SK-N-SH (cell line): ENCODE results near the gene LPP. TPM values are rescaled to one million over a fixed set of nuclear protein-coding genes. Genes with fewer than 3 reads are reported as not detected.

Experiments used
- CTCF ChIA-PET: fragments of 300-600, 350-600 bp; formaldehyde crosslinking; extraction: SDS; loops from one replicate; lab custom pipeline; 2021; lab: Yijun Ruan, JAX
- POLR2A ChIA-PET: fragments of 350-600 bp; sonication (Branson Sonifier 250); formaldehyde crosslinking; extraction: SDS; loops from one replicate; lab custom pipeline; 2020; ENCODE audit warnings: antibody characterized with exemption, inconsistent platforms; lab: Yijun Ruan, JAX
- DNase-seq: peaks from one replicate; pipeline ENCODE4 v3.0.0; 2012
- H2AFZ ChIP-seq: fragments of 200-600 bp; sonication (generic); 2 replicates; pipeline ENCODE4 v1.8.1; 2016; ENCODE audit warnings: antibody characterized with exemption, mild to moderate bottlenecking, low read depth
- H3F3A ChIP-seq: fragments of 200-600 bp; sonication (generic); replicated peaks from 2 replicates; pipeline ENCODE3; 2016; ENCODE audit warnings: antibody characterized with exemption, mild to moderate bottlenecking; ENCODE audit not compliant: insufficient read depth
- H3K27ac ChIP-seq, 2 experiments: fragments of 200-500 bp in 1 of 2; fragments of 200-600 bp in 1 of 2; sonication (Bioruptor generic) in 1 of 2; sonication (generic), shearing (Covaris generic) in 1 of 2; 2 replicates each; pipeline versions ENCODE4 v1.5.1 to v1.6.1; 2014 to 2016; ENCODE audit warnings: low read depth in 2 of 2, inconsistent platforms in 1 of 2, low read length in 1 of 2, mild to moderate bottlenecking in 1 of 2, mixed read lengths in 1 of 2
- H3K27me3 ChIP-seq: fragments of 200-600 bp; sonication (generic), shearing (Covaris generic); 2 replicates; pipeline ENCODE4 v1.6.1; 2016; ENCODE audit warnings: mixed run types; ENCODE audit not compliant: insufficient read depth
- H3K36me3 ChIP-seq, 2 experiments: fragments of 200-500 bp in 1 of 2; fragments of 200-600 bp in 1 of 2; sonication (Bioruptor generic) in 1 of 2; sonication (generic) in 1 of 2; replicated peaks in 1 of 2; 2 replicates each; pipeline versions ENCODE3 to v1.5.1; 2014 to 2016; ENCODE audit warnings: low read length in 1 of 2, mild to moderate bottlenecking in 1 of 2; ENCODE audit not compliant: insufficient read depth in 2 of 2, control insufficient read depth in 1 of 2
- H3K4me1 ChIP-seq, 2 experiments: fragments of 200-500 bp in 1 of 2; fragments of 200-600 bp in 1 of 2; sonication (Bioruptor generic) in 1 of 2; sonication (generic), shearing (Covaris generic) in 1 of 2; 2 replicates each; pipeline versions ENCODE4 v1.5.1 to v1.6.1; 2014 to 2016; ENCODE audit warnings: low read depth in 1 of 2, low read length in 1 of 2, mixed run types in 1 of 2; ENCODE audit not compliant: insufficient read depth in 2 of 2, control insufficient read depth in 1 of 2
- H3K4me2 ChIP-seq: fragments of 200-600 bp; sonication (generic), shearing (Covaris generic); 2 replicates; pipeline ENCODE4 v1.6.1; 2017; ENCODE audit warnings: mixed run types
- H3K4me3 ChIP-seq, 2 experiments: fragments of 200-500 bp in 1 of 2; fragments of 200-600 bp in 1 of 2; sonication (Bioruptor generic) in 1 of 2; sonication (generic), shearing (Covaris generic) in 1 of 2; 2 replicates each; pipeline versions ENCODE4 v1.5.1 to v1.8.1; 2014 to 2016; ENCODE audit warnings: low read depth in 2 of 2, inconsistent platforms in 1 of 2, low read length in 1 of 2, mild to moderate bottlenecking in 1 of 2, mixed read lengths in 1 of 2, moderate library complexity in 1 of 2
- H3K79me2 ChIP-seq: fragments of 200-600 bp; sonication (generic); 2 replicates; pipeline ENCODE4 v1.8.1; 2017; ENCODE audit warnings: mild to moderate bottlenecking; ENCODE audit not compliant: insufficient read depth
- H3K9ac ChIP-seq: fragments of 200-600 bp; sonication (generic); 2 replicates; pipeline ENCODE4 v1.6.1; 2017; ENCODE audit warnings: mixed run types
- H3K9me2 ChIP-seq: fragments of 200-600 bp; sonication (generic); 2 replicates; pipeline ENCODE4 v1.6.1; 2017; ENCODE audit warnings: mixed run types
- H3K9me3 ChIP-seq: fragments of 200-600 bp; sonication (generic); 2 replicates; pipeline ENCODE4 v1.6.1; 2017; ENCODE audit warnings: mixed run types, mild to moderate bottlenecking, moderate library complexity
- H4K20me1 ChIP-seq: fragments of 200-600 bp; sonication (generic); 2 replicates; pipeline ENCODE4 v1.6.1; 2017; ENCODE audit warnings: mild to moderate bottlenecking, mixed run types; ENCODE audit not compliant: insufficient read depth
- CHD2 ChIP-seq: fragments of 150-350 bp; IDR thresholded peaks from 2 replicates; pipeline ENCODE4 v1.6.1; 2018; ENCODE audit warnings: low read length; ENCODE audit not compliant: partially characterized antibody
- ELF1 ChIP-seq: IDR thresholded peaks from 2 replicates; pipeline ENCODE4 v1.4.0; 2012
- FOXJ3 ChIP-seq: sonication (generic); formaldehyde crosslinking; IDR thresholded peaks from 2 replicates; pipeline ENCODE4 v1.5.1; 2020; ENCODE audit warnings: mild to moderate bottlenecking, missing genetic modification reagents
- GATA2 ChIP-seq: sonication (generic); formaldehyde crosslinking; IDR thresholded peaks from 2 replicates; pipeline ENCODE4 v1.5.0; 2020; ENCODE audit warnings: mild to moderate bottlenecking, missing genetic modification reagents
- MXI1 ChIP-seq: IDR thresholded peaks from 2 replicates; pipeline ENCODE4 v1.6.1; 2012; ENCODE audit warnings: mild to moderate bottlenecking, low read depth, low read length, improper control_type of control experiment
- NRF1 ChIP-seq: IDR thresholded peaks from 2 replicates; pipeline ENCODE4 v1.6.1; 2012; ENCODE audit warnings: low read depth, mild to moderate bottlenecking, low read length
- RAD21 ChIP-seq: IDR thresholded peaks from 2 replicates; pipeline ENCODE4 v1.6.1; 2012; ENCODE audit warnings: mild to moderate bottlenecking, low read length
- RFX5 ChIP-seq: IDR thresholded peaks from 2 replicates; pipeline ENCODE4 v1.6.1; 2012; ENCODE audit warnings: mild to moderate bottlenecking, improper control_type of control experiment, low read length
- SMC3 ChIP-seq: IDR thresholded peaks from 2 replicates; pipeline ENCODE4 v1.6.1; 2012; ENCODE audit warnings: low read depth, low read length, improper control_type of control experiment
- YY1 ChIP-seq: IDR thresholded peaks from 2 replicates; pipeline ENCODE4 v1.4.0; 2012; ENCODE audit warnings: low read depth, mild to moderate bottlenecking
- WGBS: methylation state at CpG from one replicate; pipeline ENCODE4 v1.1.6; 2017; ENCODE audit warnings: low lambda C conversion rate; 5-methylcytosine and 5-hydroxymethylcytosine counted together
- polyA plus RNA-seq, 3 experiments: library from polyadenylated mRNA; depleted of rRNA; stranded (reverse); fragments of >200 nt; gene quantifications; 2 replicates each; pipeline ENCODE4 v1.2.3, GENCODE V29; 2012
- TF ChIP-seq, protein P1 (sequence below): IDR thresholded peaks from 2 replicates; pipeline ENCODE4 v1.4.0; 2012; ENCODE audit warnings: low read depth, borderline replicate concordance
- TF ChIP-seq, protein P2 (sequence below): IDR thresholded peaks from 2 replicates; pipeline ENCODE4 v1.6.1; 2012; ENCODE audit warnings: mild to moderate bottlenecking, low read depth, low read length, moderate library complexity
- TF ChIP-seq, protein P3 (sequence below): fragments of 150-350 bp; IDR thresholded peaks from 2 replicates; pipeline ENCODE4 v1.6.1; 2016; ENCODE audit warnings: mild to moderate bottlenecking, low read depth, low read length

Gene LPP
- polyA plus RNA-seq, 1 of the 3 experiments (the other 2 are of a cell fraction) = 6.6 TPM

DNA sequence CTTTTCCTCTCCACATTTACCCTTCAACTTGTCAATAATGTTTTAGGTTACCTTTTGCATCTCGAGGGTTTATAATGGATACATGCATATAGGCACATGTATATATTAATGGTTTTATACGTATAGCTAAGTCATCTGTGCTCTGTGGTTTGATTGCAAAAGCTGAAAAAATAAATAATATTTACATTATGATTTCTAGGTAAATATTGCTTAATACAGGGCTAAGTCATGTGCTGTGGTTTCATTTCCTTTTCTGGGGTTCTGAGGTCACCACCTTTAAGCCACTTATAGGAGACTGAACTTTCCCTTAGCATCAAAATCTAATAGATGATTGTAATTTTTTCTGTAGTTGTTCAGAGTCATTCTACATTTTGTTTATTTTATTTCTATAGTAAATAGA lies 33.1 kb downstream of the LPP start:
- 57% methylated on average over 2 of the region's 2 CpGs for WGBS
- ChIA-PET CTCF (no interaction called here), POLR2A (no interaction called here)
- Histone ChIP-seq H2AFZ (no peak overlapping the region), H3K4me2 (no peak overlapping the region), H3K4me3 (no peak overlapping the region), H3K9me3 (no peaks in the 10 kb centered on the region), H3K9me2 (no peaks in the 10 kb centered on the region), H3K4me1 (peaks cover 0 to 11% of the 10 kb centered on the region in 2 experiments; a peak in 1 of 4 replicates), H3K27ac (no peak overlapping the region), H3K27me3 (no peaks in the 10 kb centered on the region), H3K9ac (no peak overlapping the region), H3K79me2 (peaks cover 99% of the 10 kb centered on the region), H3K36me3 (peaks cover 3 to 12% of the 10 kb centered on the region in 2 experiments), H3F3A (peaks cover 4% of the 10 kb centered on the region), H4K20me1 (peaks cover 46% of the 10 kb centered on the region)
- TF ChIP-seq ELF1 (no peak), YY1 (no peak), RAD21 (no peak), CHD2 (no peak), RFX5 (no peak)
- TF ChIP-seq, protein P1, sequence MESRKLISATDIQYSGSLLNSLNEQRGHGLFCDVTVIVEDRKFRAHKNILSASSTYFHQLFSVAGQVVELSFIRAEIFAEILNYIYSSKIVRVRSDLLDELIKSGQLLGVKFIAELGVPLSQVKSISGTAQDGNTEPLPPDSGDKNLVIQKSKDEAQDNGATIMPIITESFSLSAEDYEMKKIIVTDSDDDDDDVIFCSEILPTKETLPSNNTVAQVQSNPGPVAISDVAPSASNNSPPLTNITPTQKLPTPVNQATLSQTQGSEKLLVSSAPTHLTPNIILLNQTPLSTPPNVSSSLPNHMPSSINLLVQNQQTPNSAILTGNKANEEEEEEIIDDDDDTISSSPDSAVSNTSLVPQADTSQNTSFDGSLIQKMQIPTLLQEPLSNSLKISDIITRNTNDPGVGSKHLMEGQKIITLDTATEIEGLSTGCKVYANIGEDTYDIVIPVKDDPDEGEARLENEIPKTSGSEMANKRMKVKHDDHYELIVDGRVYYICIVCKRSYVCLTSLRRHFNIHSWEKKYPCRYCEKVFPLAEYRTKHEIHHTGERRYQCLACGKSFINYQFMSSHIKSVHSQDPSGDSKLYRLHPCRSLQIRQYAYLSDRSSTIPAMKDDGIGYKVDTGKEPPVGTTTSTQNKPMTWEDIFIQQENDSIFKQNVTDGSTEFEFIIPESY = no peak
- TF ChIP-seq, protein P2, sequence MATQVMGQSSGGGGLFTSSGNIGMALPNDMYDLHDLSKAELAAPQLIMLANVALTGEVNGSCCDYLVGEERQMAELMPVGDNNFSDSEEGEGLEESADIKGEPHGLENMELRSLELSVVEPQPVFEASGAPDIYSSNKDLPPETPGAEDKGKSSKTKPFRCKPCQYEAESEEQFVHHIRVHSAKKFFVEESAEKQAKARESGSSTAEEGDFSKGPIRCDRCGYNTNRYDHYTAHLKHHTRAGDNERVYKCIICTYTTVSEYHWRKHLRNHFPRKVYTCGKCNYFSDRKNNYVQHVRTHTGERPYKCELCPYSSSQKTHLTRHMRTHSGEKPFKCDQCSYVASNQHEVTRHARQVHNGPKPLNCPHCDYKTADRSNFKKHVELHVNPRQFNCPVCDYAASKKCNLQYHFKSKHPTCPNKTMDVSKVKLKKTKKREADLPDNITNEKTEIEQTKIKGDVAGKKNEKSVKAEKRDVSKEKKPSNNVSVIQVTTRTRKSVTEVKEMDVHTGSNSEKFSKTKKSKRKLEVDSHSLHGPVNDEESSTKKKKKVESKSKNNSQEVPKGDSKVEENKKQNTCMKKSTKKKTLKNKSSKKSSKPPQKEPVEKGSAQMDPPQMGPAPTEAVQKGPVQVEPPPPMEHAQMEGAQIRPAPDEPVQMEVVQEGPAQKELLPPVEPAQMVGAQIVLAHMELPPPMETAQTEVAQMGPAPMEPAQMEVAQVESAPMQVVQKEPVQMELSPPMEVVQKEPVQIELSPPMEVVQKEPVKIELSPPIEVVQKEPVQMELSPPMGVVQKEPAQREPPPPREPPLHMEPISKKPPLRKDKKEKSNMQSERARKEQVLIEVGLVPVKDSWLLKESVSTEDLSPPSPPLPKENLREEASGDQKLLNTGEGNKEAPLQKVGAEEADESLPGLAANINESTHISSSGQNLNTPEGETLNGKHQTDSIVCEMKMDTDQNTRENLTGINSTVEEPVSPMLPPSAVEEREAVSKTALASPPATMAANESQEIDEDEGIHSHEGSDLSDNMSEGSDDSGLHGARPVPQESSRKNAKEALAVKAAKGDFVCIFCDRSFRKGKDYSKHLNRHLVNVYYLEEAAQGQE = no peak
- DNase-seq = no peak

GRCh38 chr3:188188911-188189310 lies 35.0 kb downstream of the LPP start:
- H3K36me3 ChIP-seq = peaks cover 7 to 8% of the 10 kb centered on the region in 2 experiments
- H3K27ac ChIP-seq = no peak overlapping the region
- H2AFZ ChIP-seq = no peak overlapping the region
- H3K4me1 ChIP-seq = peaks cover 0 to 11% of the 10 kb centered on the region in 2 experiments; a peak in 1 of 4 replicates
- H3K9ac ChIP-seq = no peak overlapping the region
- ChIA-PET CTCF (no interaction called here), POLR2A (no interaction called here)
- no peak overlapping the region for H3K4me3 ChIP-seq
- H3K9me3 ChIP-seq = no peaks in the 10 kb centered on the region
- H3K9me2 ChIP-seq = no peaks in the 10 kb centered on the region
- no peak overlapping the region for H3K4me2 ChIP-seq
- H3K79me2 ChIP-seq = peaks cover 99% of the 10 kb centered on the region
- no peak for TF ChIP-seq MXI1
- TF ChIP-seq, protein P3, sequence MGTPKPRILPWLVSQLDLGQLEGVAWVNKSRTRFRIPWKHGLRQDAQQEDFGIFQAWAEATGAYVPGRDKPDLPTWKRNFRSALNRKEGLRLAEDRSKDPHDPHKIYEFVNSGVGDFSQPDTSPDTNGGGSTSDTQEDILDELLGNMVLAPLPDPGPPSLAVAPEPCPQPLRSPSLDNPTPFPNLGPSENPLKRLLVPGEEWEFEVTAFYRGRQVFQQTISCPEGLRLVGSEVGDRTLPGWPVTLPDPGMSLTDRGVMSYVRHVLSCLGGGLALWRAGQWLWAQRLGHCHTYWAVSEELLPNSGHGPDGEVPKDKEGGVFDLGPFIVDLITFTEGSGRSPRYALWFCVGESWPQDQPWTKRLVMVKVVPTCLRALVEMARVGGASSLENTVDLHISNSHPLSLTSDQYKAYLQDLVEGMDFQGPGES = no peak
- TF ChIP-seq GATA2 (CRISPR knock-in tag) = no peak
- TF ChIP-seq NRF1 = no peak
- no peak for TF ChIP-seq FOXJ3 (CRISPR knock-in tag)
- TF ChIP-seq RFX5 = no peak
- no peak for TF ChIP-seq SMC3
- no peak for DNase-seq
- peaks cover 4% of the 10 kb centered on the region for H3F3A ChIP-seq
- no peaks in the 10 kb centered on the region for H3K27me3 ChIP-seq
- peaks cover 32% of the 10 kb centered on the region for H4K20me1 ChIP-seq
